ENCODE measurements around the gene PPP2R3A. TPM values are rescaled to one million over a fixed set of nuclear protein-coding genes. Genes with fewer than 3 reads are reported as not detected.
A peak's percentile ranks its signal among the peaks of the same experiment; 100 is the strongest.

PPP2R3A gene
- total and polyA plus RNA-seq, 2 donors (not counting 3 experiments of a cell fraction or from before 2014, with no cell fraction given), result 3.3 to 14.6 TPM

- ChIA-PET CTCF (interaction anchor here (0.7 to 5.7 kb wide), 10 partner anchors 8 to 966 kb away, joined by 3 to 62 read pairs (median 3); partner anchors contain the start of gene STAG1), POLR2A (interaction anchor here (0.6 kb wide), 1 partner anchor 1585 kb away, joined by 4 read pairs; the partner anchor contains the start of genes ANAPC13 and CEP63)
- Histone ChIP-seq H3K36me3 (ENCODE audit: control insufficient read depth in 2 of 2, extremely low read depth in 1 of 2, insufficient read depth in 2 of 2, low read length in 2 of 2) (no peaks in the 10 kb centered on the region), H3K4me3 (replicated peaks in 1 of 3; ENCODE audit: insufficient read depth in 1 of 3, low read depth in 1 of 3, low read length in 3 of 3) (no peak overlapping the region), H4K20me1 (replicated peaks; ENCODE audit: control insufficient read depth, extremely low read depth, insufficient read depth, low read length) (no peaks in the 10 kb centered on the region), H2AFZ (ENCODE audit: low read depth, low read length) (no peak overlapping the region), H3K79me2 (ENCODE audit: control insufficient read depth, insufficient read depth, low read length) (no peaks in the 10 kb centered on the region), H3K9me1 (replicated peaks; ENCODE audit: control insufficient read depth, extremely low read depth, insufficient read depth, low read length) (no peaks in the 10 kb centered on the region), H3K9me3 (replicated peaks; ENCODE audit: control insufficient read depth, insufficient read depth, low read length) (no peaks in the 10 kb centered on the region), H3K4me2 (ENCODE audit: insufficient read depth, low read length) (no peak overlapping the region), H3K9ac (replicated peaks; ENCODE audit: extremely low read depth, insufficient read depth, low read length) (no peak overlapping the region), H3K27me3 (ENCODE audit: control insufficient read depth in 2 of 2, insufficient read depth in 2 of 2, low read length in 2 of 2) (no peaks in the 10 kb centered on the region), H3K4me1 (ENCODE audit: control insufficient read depth, extremely low read depth, insufficient read depth, low read length) (peaks cover 2% of the 10 kb centered on the region), H3K27ac (ENCODE audit: insufficient read depth, low read depth, low read length) (no peak overlapping the region)
- dilution Hi-C loops (cut with MboI; ENCODE audit: extremely low pct_ligation_motif_present, low sequenced_read_pairs), result no loop called here
- no TSS peak for BruUV-seq (replicated peaks)
- intact Hi-C loops (cut with micrococcal nuclease), result loop anchor here (10.0 kb wide), 1 partner anchor 474 kb away; no protein-coding TSS in a partner anchor
- no peak for TF ChIP-seq EZH2 (IDR thresholded peaks at IDR 0.05; ENCODE audit: borderline replicate concordance, low read depth, low read length, severe bottlenecking)
- TF ChIP-seq GATA2 (IDR thresholded peaks at IDR 0.05; ENCODE audit: insufficient read depth, insufficient read length, low read depth, low read length), result no peak
- no peak for TF ChIP-seq POLR2AphosphoS5 (IDR thresholded peaks at IDR 0.05; ENCODE audit: insufficient read depth, low read depth, low read length)
- no peak for TF ChIP-seq CTCF (IDR thresholded peaks at IDR 0.05; ENCODE audit: extremely low read depth in 1 of 2, insufficient read depth in 1 of 2, low read depth in 1 of 2, low read length in 2 of 2)
- no peak for TF ChIP-seq MYC (IDR thresholded peaks at IDR 0.05; ENCODE audit: low read depth, low read length)
- no peak for TF ChIP-seq POLR2A (IDR thresholded peaks at IDR 0.05; ENCODE audit: low read depth, low read length)
- TF ChIP-seq MAX (IDR thresholded peaks at IDR 0.05; ENCODE audit: insufficient read depth, insufficient read length), result no peak
- TF ChIP-seq JUN (IDR thresholded peaks at IDR 0.05; ENCODE audit: borderline replicate concordance, insufficient read depth, insufficient read length, low read depth), result no peak
- TF ChIP-seq FOS (IDR thresholded peaks at IDR 0.05; ENCODE audit: borderline replicate concordance, insufficient read depth, low read length), result no peak
- DNase-seq (ENCODE audit: low read depth, low spot score) (peak; percentile 35), FAIRE-seq (peak; percentile 77)
Measured at GRCh38 chr3:136070953-136071949, 105.7 kb downstream of the PPP2R3A start.

Data from endothelial cell of umbilical vein (primary cell).